Astrocyte of the spinal cord (primary cell): Measurements from ENCODE around the gene FGF6.

Experiments used
- DNase-seq: peaks from one replicate; pipeline ENCODE4 v3.0.0; 2011; ENCODE audit warnings: low read depth, low spot score
- H3K4me3 ChIP-seq: 2 replicates; pipeline ENCODE4 v1.5.1; 2011; ENCODE audit warnings: low read depth, mild to moderate bottlenecking, low read length, moderate library complexity
- in situ Hi-C: cut with HindIII; loops from 2 replicates; pipeline ENCODE4 v1.10.0; 2017; ENCODE audit warnings: low sequenced_read_pairs
- TF ChIP-seq, protein P1 (sequence below): IDR thresholded peaks from 2 replicates; pipeline ENCODE4 v1.5.1; 2012; ENCODE audit warnings: low read depth, mild to moderate bottlenecking, low read length, inconsistent platforms

The FGF6 gene

DNA sequence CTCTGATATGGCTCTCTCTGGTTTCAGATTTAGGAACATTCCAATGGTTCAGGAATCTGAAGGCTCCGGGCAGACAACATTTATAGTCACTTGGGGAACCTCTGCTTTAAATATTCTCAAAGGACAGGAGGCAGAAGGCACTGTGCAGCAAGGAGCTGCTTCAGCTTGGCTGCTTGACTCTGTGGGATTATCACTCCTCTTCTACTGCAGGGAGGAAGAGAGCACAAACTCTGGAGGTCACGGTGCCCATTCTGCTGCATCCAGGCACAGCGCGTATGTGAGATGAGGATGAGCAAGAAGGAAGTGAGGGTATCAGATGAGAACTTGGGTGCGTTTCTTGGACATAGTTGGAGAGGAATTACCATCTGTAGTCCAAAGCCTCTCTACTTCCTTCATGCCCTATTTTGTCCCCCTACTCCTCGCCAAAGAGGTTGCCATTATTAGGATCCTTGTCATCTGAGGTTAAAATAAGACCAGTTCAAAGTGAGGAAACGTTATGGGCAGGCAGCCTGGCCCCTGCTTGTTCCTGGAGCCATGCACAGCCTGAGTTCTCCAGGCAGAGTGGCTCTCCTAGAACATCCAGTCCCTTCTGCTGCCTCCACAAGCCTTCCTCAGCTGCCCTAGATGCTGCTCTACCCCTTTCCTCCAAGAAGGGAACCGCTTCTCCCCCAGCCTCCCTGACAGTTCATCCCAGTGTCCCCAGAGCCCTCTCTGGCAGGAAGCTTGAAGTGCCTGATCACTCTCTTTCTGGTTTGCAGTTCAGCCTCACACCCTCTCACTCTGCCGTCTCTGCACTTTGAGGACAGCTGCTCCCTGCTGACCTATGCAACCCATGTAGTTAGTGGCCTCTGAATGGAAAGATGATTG, 12.5 kb downstream of the FGF6 start:
- no peak for DNase-seq
- H3K4me3 ChIP-seq: no peak overlapping the region
- TF ChIP-seq, protein P1, sequence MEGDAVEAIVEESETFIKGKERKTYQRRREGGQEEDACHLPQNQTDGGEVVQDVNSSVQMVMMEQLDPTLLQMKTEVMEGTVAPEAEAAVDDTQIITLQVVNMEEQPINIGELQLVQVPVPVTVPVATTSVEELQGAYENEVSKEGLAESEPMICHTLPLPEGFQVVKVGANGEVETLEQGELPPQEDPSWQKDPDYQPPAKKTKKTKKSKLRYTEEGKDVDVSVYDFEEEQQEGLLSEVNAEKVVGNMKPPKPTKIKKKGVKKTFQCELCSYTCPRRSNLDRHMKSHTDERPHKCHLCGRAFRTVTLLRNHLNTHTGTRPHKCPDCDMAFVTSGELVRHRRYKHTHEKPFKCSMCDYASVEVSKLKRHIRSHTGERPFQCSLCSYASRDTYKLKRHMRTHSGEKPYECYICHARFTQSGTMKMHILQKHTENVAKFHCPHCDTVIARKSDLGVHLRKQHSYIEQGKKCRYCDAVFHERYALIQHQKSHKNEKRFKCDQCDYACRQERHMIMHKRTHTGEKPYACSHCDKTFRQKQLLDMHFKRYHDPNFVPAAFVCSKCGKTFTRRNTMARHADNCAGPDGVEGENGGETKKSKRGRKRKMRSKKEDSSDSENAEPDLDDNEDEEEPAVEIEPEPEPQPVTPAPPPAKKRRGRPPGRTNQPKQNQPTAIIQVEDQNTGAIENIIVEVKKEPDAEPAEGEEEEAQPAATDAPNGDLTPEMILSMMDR: no peak
- in situ Hi-C loops: no loop called here

DNA sequence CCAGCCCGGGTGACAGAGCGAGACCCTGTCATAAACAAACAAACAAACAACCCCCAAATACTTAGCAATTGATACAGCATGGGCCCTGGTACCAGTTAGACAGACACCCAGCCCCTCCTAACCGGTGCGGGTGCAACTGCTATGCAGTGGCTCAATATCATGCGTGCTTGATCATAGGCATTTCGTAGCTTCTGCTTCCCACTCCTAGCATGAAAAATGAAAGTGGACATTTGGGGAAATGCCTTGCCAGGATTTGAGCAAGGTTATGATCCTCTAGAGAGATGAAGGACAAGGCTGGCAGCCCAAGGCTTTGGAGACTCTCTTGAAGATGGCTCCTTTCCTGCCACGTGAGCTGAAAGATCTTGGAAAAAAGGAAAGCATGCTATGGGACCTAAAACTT, 13.7 kb downstream of the FGF6 start:
- TF ChIP-seq, protein P1: no peak
- no peak overlapping the region for H3K4me3 ChIP-seq
- in situ Hi-C loops: no loop called here
- DNase-seq: no peak

DNA sequence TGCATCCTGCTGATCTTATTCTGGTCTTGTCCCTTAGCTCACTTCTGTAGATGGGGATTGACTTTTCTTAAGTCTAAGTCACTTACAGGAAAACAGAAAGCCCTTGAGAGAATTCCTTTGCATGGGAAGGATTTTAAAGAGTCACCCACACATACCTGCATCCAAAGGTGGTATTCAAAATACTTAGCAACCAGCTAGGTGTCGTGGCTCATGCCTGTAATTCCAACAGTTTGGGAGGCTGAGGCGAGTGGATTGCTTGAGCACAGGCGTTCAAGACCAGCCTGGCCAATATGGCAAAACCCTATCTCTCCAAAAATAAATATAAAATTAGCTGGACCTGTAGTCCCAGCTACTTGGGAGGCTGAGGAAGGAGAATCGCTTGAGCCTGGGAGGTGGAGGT, 14.2 kb downstream of the FGF6 start:
- TF ChIP-seq, protein P1: no peak
- H3K4me3 ChIP-seq: no peak overlapping the region

DNA sequence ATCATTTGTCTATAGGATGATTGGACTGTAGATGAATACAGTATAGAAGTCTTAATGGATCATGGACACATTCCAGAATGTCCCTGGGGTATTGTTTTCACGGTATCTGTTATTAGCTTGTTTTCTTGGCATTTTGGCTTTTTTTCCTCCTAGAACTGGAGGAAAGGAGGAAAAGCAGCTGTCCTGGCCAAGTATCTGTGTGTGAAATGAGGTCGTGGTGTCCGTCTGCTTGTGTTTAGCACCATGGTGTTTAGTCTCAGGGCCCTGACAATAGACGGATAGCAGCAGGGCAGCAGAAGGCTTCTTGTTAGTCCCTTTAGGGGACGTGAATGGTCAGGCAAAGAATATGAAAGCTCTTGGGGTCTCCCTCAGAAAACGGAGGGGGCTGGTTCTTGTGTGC, 21.2 kb downstream of the FGF6 start:
- DNase-seq: no peak
- no peak overlapping the region for H3K4me3 ChIP-seq
- TF ChIP-seq, protein P1: no peak
- in situ Hi-C loops: no loop called here

More for the DNA sequence above, 14.2 kb downstream of the FGF6 start:
- DNase-seq: no peak
- in situ Hi-C loops: no loop called here

DNA sequence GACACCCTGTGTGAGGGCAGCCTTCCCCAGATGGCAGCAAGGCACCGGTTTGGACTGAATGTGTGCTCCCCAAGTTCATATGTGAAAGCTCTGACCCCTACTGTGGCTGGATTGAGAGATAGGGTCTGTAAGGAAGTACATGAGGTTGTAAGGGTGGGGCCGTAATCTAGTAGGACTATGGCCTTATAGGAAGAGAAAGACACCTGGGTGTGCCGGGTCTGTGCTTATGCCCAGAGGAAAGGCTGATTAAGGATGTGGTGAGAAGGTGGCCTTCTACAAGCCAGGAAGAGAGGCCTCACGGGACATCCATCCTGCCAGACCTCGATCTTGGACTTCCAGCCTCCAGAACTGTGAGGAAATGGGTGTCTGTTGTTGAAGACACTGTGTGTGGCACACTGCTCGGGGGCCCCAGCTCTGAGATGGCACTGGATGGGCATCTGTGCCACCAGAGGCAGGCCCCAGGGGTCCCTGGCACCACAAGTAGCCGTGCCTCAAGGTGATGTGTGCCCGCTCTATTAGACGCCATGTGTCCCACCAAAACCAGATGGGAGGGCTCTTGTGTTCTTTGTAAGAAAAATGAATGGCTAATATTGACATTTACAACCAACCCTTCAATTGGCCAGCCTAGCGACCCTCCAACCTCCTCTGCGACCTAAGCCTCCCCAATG, 22.0 kb downstream of the FGF6 start:
- in situ Hi-C loops: no loop called here
- no peak overlapping the region for H3K4me3 ChIP-seq
- TF ChIP-seq, protein P1: no peak
- no peak for DNase-seq

DNA sequence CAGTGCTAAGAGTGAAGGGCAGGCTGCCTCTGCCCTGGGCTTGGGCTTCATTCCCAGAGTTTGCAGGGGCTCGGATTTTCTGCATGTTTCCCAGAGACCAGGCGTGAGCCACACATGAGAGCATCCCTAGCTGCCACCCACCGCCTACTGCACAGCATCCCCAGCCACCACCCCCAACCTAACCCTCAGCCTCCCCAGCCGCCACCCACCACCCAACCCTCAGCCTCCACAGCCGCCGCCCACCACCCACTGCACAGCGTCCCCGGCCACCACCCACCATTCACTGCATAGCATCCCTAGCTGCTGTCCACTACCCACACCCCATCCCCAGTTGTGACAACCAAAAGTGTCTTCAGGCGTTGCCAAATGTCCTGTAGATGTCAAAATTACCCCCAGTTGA, 22.6 kb downstream of the FGF6 start:
- TF ChIP-seq, protein P1: no peak
- DNase-seq: no peak
- no peak overlapping the region for H3K4me3 ChIP-seq
- in situ Hi-C loops: no loop called here
